ENCODE measurements around the gene SLC25A4. TPM values are rescaled to one million over a fixed set of nuclear protein-coding genes. Genes with fewer than 3 reads are reported as not detected.
A peak's percentile ranks its signal among the peaks of the same experiment; 100 is the strongest.

SLC25A4 gene
- total and polyA plus RNA-seq, 2 of the 13 experiments (the other 11 are each of a cell fraction or from before 2014, with no cell fraction given): 30.3 to 42.1 TPM

DNA sequence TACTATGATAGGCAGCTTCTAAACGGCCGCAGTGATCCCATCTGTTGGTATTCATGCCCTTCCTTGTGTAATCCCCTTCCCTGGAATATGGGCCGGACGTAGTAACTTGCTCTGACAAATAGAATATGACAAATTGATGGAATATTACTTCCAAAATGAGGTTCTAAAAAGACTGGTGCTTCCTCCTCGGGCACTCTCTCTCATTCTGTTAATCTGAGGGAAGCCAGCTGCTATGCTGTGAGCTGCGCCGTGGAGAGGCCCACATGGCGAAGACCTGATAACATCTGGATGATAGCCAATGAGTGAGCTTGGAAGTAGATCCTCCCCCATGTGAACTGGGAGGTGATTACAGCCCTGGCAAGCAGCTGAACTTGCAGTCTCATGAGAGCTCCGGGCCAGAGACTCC lies 27.2 kb upstream of the SLC25A4 start (continued):
- no peak for TF ChIP-seq SOX6 (IDR thresholded peaks at IDR 0.05)
- 0 out of 2 replicates have a peak, but pooled peaks have one; percentile 29 for TF ChIP-seq SOX6 (CRISPR knock-in tag; IDR thresholded peaks at IDR 0.05)
- no peak for TF ChIP-seq DNMT1 (CRISPR knock-in tag; IDR thresholded peaks at IDR 0.05)
- TF ChIP-seq, protein P1, sequence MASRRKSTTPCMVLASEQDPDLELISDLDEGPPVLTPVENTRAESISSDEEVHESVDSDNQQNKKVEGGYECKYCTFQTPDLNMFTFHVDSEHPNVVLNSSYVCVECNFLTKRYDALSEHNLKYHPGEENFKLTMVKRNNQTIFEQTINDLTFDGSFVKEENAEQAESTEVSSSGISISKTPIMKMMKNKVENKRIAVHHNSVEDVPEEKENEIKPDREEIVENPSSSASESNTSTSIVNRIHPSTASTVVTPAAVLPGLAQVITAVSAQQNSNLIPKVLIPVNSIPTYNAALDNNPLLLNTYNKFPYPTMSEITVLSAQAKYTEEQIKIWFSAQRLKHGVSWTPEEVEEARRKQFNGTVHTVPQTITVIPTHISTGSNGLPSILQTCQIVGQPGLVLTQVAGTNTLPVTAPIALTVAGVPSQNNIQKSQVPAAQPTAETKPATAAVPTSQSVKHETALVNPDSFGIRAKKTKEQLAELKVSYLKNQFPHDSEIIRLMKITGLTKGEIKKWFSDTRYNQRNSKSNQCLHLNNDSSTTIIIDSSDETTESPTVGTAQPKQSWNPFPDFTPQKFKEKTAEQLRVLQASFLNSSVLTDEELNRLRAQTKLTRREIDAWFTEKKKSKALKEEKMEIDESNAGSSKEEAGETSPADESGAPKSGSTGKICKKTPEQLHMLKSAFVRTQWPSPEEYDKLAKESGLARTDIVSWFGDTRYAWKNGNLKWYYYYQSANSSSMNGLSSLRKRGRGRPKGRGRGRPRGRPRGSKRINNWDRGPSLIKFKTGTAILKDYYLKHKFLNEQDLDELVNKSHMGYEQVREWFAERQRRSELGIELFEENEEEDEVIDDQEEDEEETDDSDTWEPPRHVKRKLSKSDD (CRISPR knock-in tag; IDR thresholded peaks at IDR 0.05; ENCODE audit: low read depth): no peak
- TF ChIP-seq NR2C2 (CRISPR knock-in tag; IDR thresholded peaks at IDR 0.05; ENCODE audit: borderline replicate concordance): 0 out of 2 replicates have a peak, but pooled peaks have one; percentile 34
- TF ChIP-seq ZNF432 (CRISPR knock-in tag; IDR thresholded peaks at IDR 0.05; ENCODE audit: borderline replicate concordance): no peak
- TF ChIP-seq NRL (CRISPR knock-in tag; IDR thresholded peaks at IDR 0.05; ENCODE audit: borderline replicate concordance): no peak
- no peak for TF ChIP-seq CREM (IDR thresholded peaks at IDR 0.05)
- no peak for TF ChIP-seq CREM (CRISPR knock-in tag; IDR thresholded peaks at IDR 0.05)
- TF ChIP-seq, protein P2, sequence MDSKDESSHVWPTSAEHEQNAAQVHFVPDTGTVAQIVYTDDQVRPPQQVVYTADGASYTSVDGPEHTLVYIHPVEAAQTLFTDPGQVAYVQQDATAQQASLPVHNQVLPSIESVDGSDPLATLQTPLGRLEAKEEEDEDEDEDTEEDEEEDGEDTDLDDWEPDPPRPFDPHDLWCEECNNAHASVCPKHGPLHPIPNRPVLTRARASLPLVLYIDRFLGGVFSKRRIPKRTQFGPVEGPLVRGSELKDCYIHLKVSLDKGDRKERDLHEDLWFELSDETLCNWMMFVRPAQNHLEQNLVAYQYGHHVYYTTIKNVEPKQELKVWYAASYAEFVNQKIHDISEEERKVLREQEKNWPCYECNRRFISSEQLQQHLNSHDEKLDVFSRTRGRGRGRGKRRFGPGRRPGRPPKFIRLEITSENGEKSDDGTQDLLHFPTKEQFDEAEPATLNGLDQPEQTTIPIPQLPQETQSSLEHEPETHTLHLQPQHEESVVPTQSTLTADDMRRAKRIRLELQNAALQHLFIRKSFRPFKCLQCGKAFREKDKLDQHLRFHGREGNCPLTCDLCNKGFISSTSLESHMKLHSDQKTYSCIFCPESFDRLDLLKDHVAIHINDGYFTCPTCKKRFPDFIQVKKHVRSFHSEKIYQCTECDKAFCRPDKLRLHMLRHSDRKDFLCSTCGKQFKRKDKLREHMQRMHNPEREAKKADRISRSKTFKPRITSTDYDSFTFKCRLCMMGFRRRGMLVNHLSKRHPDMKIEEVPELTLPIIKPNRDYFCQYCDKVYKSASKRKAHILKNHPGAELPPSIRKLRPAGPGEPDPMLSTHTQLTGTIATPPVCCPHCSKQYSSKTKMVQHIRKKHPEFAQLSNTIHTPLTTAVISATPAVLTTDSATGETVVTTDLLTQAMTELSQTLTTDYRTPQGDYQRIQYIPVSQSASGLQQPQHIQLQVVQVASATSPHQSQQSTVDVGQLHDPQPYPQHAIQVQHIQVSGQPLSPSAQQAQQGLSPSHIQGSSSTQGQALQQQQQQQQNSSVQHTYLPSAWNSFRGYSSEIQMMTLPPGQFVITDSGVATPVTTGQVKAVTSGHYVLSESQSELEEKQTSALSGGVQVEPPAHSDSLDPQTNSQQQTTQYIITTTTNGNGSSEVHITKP (CRISPR knock-in tag; IDR thresholded peaks at IDR 0.05; ENCODE audit: low read depth): no peak
- no peak for TF ChIP-seq MIXL1 (CRISPR knock-in tag; IDR thresholded peaks at IDR 0.05)
- TF ChIP-seq FOXP1 (IDR thresholded peaks at IDR 0.05): no peak
- TF ChIP-seq FOXP1 (CRISPR knock-in tag; IDR thresholded peaks at IDR 0.05): no peak
- TF ChIP-seq HHEX (CRISPR knock-in tag; IDR thresholded peaks at IDR 0.05): no peak
- TF ChIP-seq, protein P3, sequence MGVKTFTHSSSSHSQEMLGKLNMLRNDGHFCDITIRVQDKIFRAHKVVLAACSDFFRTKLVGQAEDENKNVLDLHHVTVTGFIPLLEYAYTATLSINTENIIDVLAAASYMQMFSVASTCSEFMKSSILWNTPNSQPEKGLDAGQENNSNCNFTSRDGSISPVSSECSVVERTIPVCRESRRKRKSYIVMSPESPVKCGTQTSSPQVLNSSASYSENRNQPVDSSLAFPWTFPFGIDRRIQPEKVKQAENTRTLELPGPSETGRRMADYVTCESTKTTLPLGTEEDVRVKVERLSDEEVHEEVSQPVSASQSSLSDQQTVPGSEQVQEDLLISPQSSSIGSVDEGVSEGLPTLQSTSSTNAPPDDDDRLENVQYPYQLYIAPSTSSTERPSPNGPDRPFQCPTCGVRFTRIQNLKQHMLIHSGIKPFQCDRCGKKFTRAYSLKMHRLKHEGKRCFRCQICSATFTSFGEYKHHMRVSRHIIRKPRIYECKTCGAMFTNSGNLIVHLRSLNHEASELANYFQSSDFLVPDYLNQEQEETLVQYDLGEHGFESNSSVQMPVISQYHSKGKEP (CRISPR knock-in tag; IDR thresholded peaks at IDR 0.05): no peak
- TF ChIP-seq HOXA7 (CRISPR knock-in tag; IDR thresholded peaks at IDR 0.05): no peak
- TF ChIP-seq SMC3 (IDR thresholded peaks at IDR 0.05; ENCODE audit: low read length): no peak
- TF ChIP-seq HNRNPK (IDR thresholded peaks at IDR 0.05; ENCODE audit: low read depth, low read length, poor library complexity, severe bottlenecking): no peak
- TF ChIP-seq NCOA1 (CRISPR knock-in tag; IDR thresholded peaks at IDR 0.05): no peak
- no peak for TF ChIP-seq PLRG1 (conservative IDR thresholded peaks at IDR 0.05)
- no peak for TF ChIP-seq ZNF260 (CRISPR knock-in tag; IDR thresholded peaks at IDR 0.05; ENCODE audit: borderline replicate concordance, low read depth)
- TF ChIP-seq ZNF441 (CRISPR knock-in tag; IDR thresholded peaks at IDR 0.05; ENCODE audit: borderline replicate concordance): no peak
- TF ChIP-seq AGO2 (optimal IDR thresholded peaks at IDR 0.05; ENCODE audit: low read depth, low read length): no peak
- peak; percentile 73 for TF ChIP-seq NFYC (CRISPR knock-in tag; IDR thresholded peaks at IDR 0.05)
- no peak for TF ChIP-seq GFI1 (CRISPR knock-in tag; IDR thresholded peaks at IDR 0.05; ENCODE audit: borderline replicate concordance)
- no peak for TF ChIP-seq ZNF713 (CRISPR knock-in tag; IDR thresholded peaks at IDR 0.05)
- TF ChIP-seq, protein P4, sequence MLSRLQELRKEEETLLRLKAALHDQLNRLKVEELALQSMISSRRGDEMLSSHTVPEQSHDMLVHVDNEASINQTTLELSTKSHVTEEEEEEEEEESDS (CRISPR knock-in tag; IDR thresholded peaks at IDR 0.05; ENCODE audit: borderline replicate concordance): no peak
